GM19463 (cell line): Measurements from ENCODE around the gene ALKBH3.

Source experiments
- ATAC-seq: cut with Tn5 transposase; IDR thresholded peaks from one replicate; pipeline ENCODE4 v1.9.1; 2021; ENCODE audit warnings: mild to moderate bottlenecking, moderate library complexity; ENCODE audit not compliant: unreplicated experiment

The ALKBH3 gene

GRCh38 chr11:43957571-43957970, 76.9 kb downstream of the ALKBH3 start:
- no peak for ATAC-seq

GRCh38 chr11:43959321-43959995, 78.8 kb downstream of the ALKBH3 start:
- no peak for ATAC-seq

GRCh38 chr11:43962383-43963278, 82.0 kb downstream of the ALKBH3 start:
- ATAC-seq: no peak

- no peak for ATAC-seq
These were observed 82.6 kb downstream of the ALKBH3 start for GRCh38 chr11:43963279-43963620.

GRCh38 chr11:43967661-43968060, 87.0 kb downstream of the ALKBH3 start:
- ATAC-seq: no peak

GRCh38 chr11:43968719-43969118, 88.1 kb downstream of the ALKBH3 start:
- ATAC-seq: no peak

GRCh38 chr11:43969543-43969942, 88.9 kb downstream of the ALKBH3 start:
- no peak for ATAC-seq
